Measurements from ENCODE around the gene HECTD1.

HECTD1 gene

GRCh38 chr14:31122098-31122611 lies 85.4 kb downstream of the HECTD1 start:
- TF ChIP-seq, protein P1, sequence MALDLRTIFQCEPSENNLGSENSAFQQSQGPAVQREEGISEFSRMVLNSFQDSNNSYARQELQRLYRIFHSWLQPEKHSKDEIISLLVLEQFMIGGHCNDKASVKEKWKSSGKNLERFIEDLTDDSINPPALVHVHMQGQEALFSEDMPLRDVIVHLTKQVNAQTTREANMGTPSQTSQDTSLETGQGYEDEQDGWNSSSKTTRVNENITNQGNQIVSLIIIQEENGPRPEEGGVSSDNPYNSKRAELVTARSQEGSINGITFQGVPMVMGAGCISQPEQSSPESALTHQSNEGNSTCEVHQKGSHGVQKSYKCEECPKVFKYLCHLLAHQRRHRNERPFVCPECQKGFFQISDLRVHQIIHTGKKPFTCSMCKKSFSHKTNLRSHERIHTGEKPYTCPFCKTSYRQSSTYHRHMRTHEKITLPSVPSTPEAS (tag by site-specific recombination; IDR thresholded peaks at IDR 0.05), result peak; percentile 81
- TF ChIP-seq ZNF768 (tag by site-specific recombination; IDR thresholded peaks at IDR 0.05), result no peak
- POLR2A ChIA-PET, result no interaction called here
- no peaks in the 10 kb centered on the region for H3K4me1 ChIP-seq (ENCODE audit: control insufficient read depth, insufficient read depth, low read length)
- H3K4me3 ChIP-seq (ENCODE audit: low read depth, low read length), result no peak overlapping the region
- H3K36me3 ChIP-seq (ENCODE audit: control insufficient read depth in 2 of 2, insufficient read depth in 1 of 2, low read length in 2 of 2), result peaks cover 71 to 79% of the 10 kb centered on the region in 2 experiments
- no peaks in the 10 kb centered on the region for H3K9me3 ChIP-seq (ENCODE audit: control insufficient read depth, insufficient read depth, low read depth, low read length)
- no peak overlapping the region for H3K27ac ChIP-seq (ENCODE audit: extremely low read depth, low read depth, low read length)
- CTCF ChIA-PET, result interaction anchor here (0.6 to 1.3 kb wide), 4 partner anchors 22 to 233 kb away, joined by 3 to 4 read pairs (median 3); no protein-coding TSS in a partner anchor

- ChIA-PET POLR2A (no interaction called here), CTCF (no interaction called here)
- peaks cover 83 to 92% of the 10 kb centered on the region in 2 experiments for H3K36me3 ChIP-seq (ENCODE audit: control insufficient read depth in 2 of 2, insufficient read depth in 1 of 2, low read length in 2 of 2)
Measured at GRCh38 chr14:31118892-31119291, 88.7 kb downstream of the HECTD1 start.

GRCh38 chr14:31113794-31114193 lies 93.8 kb downstream of the HECTD1 start:
- CTCF ChIA-PET, result interaction anchor here (1.0 kb wide), 1 partner anchor 240 kb away, joined by 3 read pairs; no protein-coding TSS in a partner anchor
- Histone ChIP-seq H3K9me3 (ENCODE audit: control insufficient read depth, insufficient read depth, low read depth, low read length) (no peaks in the 10 kb centered on the region), H3K4me3 (ENCODE audit: low read depth, low read length) (no peak overlapping the region), H3K27ac (ENCODE audit: extremely low read depth, low read depth, low read length) (no peak overlapping the region), H3K4me1 (ENCODE audit: control insufficient read depth, insufficient read depth, low read length) (no peaks in the 10 kb centered on the region), H3K36me3 (ENCODE audit: control insufficient read depth in 2 of 2, insufficient read depth in 1 of 2, low read length in 2 of 2) (peaks cover 89 to 91% of the 10 kb centered on the region in 2 experiments)
- POLR2A ChIA-PET, result no interaction called here
- no peak for TF ChIP-seq PRDM10 (tag by site-specific recombination; IDR thresholded peaks at IDR 0.05)
- no peak for TF ChIP-seq ZNF19 (tag by site-specific recombination; IDR thresholded peaks at IDR 0.05; ENCODE audit: low read depth)
- TF ChIP-seq, protein P2, sequence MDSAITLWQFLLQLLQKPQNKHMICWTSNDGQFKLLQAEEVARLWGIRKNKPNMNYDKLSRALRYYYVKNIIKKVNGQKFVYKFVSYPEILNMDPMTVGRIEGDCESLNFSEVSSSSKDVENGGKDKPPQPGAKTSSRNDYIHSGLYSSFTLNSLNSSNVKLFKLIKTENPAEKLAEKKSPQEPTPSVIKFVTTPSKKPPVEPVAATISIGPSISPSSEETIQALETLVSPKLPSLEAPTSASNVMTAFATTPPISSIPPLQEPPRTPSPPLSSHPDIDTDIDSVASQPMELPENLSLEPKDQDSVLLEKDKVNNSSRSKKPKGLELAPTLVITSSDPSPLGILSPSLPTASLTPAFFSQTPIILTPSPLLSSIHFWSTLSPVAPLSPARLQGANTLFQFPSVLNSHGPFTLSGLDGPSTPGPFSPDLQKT (IDR thresholded peaks at IDR 0.05; ENCODE audit: borderline replicate concordance, low read depth, low read length), result no peak
- TF ChIP-seq, protein P3, sequence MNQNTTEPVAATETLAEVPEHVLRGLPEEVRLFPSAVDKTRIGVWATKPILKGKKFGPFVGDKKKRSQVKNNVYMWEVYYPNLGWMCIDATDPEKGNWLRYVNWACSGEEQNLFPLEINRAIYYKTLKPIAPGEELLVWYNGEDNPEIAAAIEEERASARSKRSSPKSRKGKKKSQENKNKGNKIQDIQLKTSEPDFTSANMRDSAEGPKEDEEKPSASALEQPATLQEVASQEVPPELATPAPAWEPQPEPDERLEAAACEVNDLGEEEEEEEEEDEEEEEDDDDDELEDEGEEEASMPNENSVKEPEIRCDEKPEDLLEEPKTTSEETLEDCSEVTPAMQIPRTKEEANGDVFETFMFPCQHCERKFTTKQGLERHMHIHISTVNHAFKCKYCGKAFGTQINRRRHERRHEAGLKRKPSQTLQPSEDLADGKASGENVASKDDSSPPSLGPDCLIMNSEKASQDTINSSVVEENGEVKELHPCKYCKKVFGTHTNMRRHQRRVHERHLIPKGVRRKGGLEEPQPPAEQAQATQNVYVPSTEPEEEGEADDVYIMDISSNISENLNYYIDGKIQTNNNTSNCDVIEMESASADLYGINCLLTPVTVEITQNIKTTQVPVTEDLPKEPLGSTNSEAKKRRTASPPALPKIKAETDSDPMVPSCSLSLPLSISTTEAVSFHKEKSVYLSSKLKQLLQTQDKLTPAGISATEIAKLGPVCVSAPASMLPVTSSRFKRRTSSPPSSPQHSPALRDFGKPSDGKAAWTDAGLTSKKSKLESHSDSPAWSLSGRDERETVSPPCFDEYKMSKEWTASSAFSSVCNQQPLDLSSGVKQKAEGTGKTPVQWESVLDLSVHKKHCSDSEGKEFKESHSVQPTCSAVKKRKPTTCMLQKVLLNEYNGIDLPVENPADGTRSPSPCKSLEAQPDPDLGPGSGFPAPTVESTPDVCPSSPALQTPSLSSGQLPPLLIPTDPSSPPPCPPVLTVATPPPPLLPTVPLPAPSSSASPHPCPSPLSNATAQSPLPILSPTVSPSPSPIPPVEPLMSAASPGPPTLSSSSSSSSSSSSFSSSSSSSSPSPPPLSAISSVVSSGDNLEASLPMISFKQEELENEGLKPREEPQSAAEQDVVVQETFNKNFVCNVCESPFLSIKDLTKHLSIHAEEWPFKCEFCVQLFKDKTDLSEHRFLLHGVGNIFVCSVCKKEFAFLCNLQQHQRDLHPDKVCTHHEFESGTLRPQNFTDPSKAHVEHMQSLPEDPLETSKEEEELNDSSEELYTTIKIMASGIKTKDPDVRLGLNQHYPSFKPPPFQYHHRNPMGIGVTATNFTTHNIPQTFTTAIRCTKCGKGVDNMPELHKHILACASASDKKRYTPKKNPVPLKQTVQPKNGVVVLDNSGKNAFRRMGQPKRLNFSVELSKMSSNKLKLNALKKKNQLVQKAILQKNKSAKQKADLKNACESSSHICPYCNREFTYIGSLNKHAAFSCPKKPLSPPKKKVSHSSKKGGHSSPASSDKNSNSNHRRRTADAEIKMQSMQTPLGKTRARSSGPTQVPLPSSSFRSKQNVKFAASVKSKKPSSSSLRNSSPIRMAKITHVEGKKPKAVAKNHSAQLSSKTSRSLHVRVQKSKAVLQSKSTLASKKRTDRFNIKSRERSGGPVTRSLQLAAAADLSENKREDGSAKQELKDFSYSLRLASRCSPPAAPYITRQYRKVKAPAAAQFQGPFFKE (tag by site-specific recombination; IDR thresholded peaks at IDR 0.05; ENCODE audit: borderline replicate concordance), result no peak
- TF ChIP-seq HOXC10 (CRISPR knock-in tag; IDR thresholded peaks at IDR 0.05), result no peak
- no peak for TF ChIP-seq SCRT2 (tag by site-specific recombination; IDR thresholded peaks at IDR 0.05)
- TF ChIP-seq ZNF747 (tag by site-specific recombination; IDR thresholded peaks at IDR 0.05), result no peak
- no peak for TF ChIP-seq ZSCAN16 (tag by site-specific recombination; IDR thresholded peaks at IDR 0.05)
- no peak for TF ChIP-seq ZNF24 (tag by site-specific recombination; IDR thresholded peaks at IDR 0.05)
- TF ChIP-seq ZBTB1 (tag by site-specific recombination; IDR thresholded peaks at IDR 0.05), result no peak

More at GRCh38 chr14:31118892-31119291, 88.7 kb downstream of the HECTD1 start:
- Histone ChIP-seq H3K27ac (ENCODE audit: extremely low read depth, low read depth, low read length) (no peak overlapping the region), H3K4me1 (ENCODE audit: control insufficient read depth, insufficient read depth, low read length) (no peaks in the 10 kb centered on the region), H3K4me3 (ENCODE audit: low read depth, low read length) (no peak overlapping the region), H3K9me3 (ENCODE audit: control insufficient read depth, insufficient read depth, low read depth, low read length) (no peaks in the 10 kb centered on the region)
- TF ChIP-seq SP2 (tag by site-specific recombination; IDR thresholded peaks at IDR 0.05), result no peak
- TF ChIP-seq ZNF184 (tag by site-specific recombination; IDR thresholded peaks at IDR 0.05), result no peak
- no peak for TF ChIP-seq ZSCAN16 (tag by site-specific recombination; IDR thresholded peaks at IDR 0.05)
- no peak for TF ChIP-seq HOXA7 (CRISPR knock-in tag; IDR thresholded peaks at IDR 0.05; ENCODE audit: borderline replicate concordance)
- TF ChIP-seq, protein P4, sequence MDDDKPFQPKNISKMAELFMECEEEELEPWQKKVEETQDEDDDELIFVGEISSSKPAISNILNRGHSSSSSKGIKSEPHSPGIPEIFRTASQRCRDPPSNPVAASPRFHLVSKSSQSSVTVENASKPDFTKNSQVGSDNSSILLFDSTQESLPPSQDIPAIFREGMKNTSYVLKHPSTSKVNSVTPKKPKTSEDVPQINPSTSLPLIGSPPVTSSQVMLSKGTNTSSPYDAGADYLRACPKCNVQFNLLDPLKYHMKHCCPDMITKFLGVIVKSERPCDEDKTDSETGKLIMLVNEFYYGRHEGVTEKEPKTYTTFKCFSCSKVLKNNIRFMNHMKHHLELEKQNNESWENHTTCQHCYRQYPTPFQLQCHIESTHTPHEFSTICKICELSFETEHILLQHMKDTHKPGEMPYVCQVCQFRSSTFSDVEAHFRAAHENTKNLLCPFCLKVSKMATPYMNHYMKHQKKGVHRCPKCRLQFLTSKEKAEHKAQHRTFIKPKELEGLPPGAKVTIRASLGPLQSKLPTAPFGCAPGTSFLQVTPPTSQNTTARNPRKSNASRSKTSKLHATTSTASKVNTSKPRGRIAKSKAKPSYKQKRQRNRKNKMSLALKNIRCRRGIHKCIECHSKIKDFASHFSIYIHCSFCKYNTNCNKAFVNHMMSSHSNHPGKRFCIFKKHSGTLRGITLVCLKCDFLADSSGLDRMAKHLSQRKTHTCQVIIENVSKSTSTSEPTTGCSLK (tag by site-specific recombination; IDR thresholded peaks at IDR 0.05), result no peak
- TF ChIP-seq ZNF670 (tag by site-specific recombination; IDR thresholded peaks at IDR 0.05; ENCODE audit: low read depth), result no peak
